Ishikawa (cell line): ENCODE data around the gene TPM1.

Source experiments
- CEBPB ChIP-seq: IDR thresholded peaks from 2 replicates; pipeline ENCODE4 v1.6.1; 2012
- CREB1 ChIP-seq: IDR thresholded peaks from 2 replicates; pipeline ENCODE4 v1.6.1; 2012; ENCODE audit warnings: low read depth
- EGR1 ChIP-seq: IDR thresholded peaks from 2 replicates; pipeline ENCODE4 v1.6.1; 2012
- EP300 ChIP-seq: IDR thresholded peaks from 2 replicates; pipeline ENCODE4 v1.6.1; 2012; ENCODE audit warnings: borderline replicate concordance
- FOXM1 ChIP-seq: IDR thresholded peaks from 2 replicates; pipeline ENCODE4 v1.6.1; 2012; ENCODE audit warnings: low read depth, borderline replicate concordance
- MAX ChIP-seq: IDR thresholded peaks from 2 replicates; pipeline ENCODE4 v1.6.1; 2012
- NFIC ChIP-seq: IDR thresholded peaks from 2 replicates; pipeline ENCODE4 v1.6.1; 2012
- RAD21 ChIP-seq: IDR thresholded peaks from 2 replicates; pipeline ENCODE4 v1.6.1; 2012; ENCODE audit warnings: low read depth
- REST ChIP-seq: IDR thresholded peaks from 2 replicates; pipeline ENCODE4 v1.6.1; 2012; ENCODE audit warnings: low read depth, mild to moderate bottlenecking
- TAF1 ChIP-seq: IDR thresholded peaks from 2 replicates; pipeline ENCODE4 v1.6.1; 2012; ENCODE audit warnings: low read depth, mild to moderate bottlenecking
- TCF12 ChIP-seq: IDR thresholded peaks from 2 replicates; pipeline ENCODE4 v1.6.1; 2012; ENCODE audit warnings: low read depth
- TEAD4 ChIP-seq: IDR thresholded peaks from 2 replicates; pipeline ENCODE4 v1.6.1; 2012
- USF1 ChIP-seq: IDR thresholded peaks from 2 replicates; pipeline ENCODE4 v1.6.1; 2012
- YY1 ChIP-seq: IDR thresholded peaks from 2 replicates; pipeline ENCODE4 v1.6.1; 2012; ENCODE audit warnings: low read depth
- ZBTB7A ChIP-seq: IDR thresholded peaks from 2 replicates; pipeline ENCODE4 v1.6.1; 2012; ENCODE audit warnings: low read depth

TPM1 gene

GRCh38 chr15:63080634-63081250 is 38.2 kb downstream of the TPM1 start:
- TF ChIP-seq EGR1 (no peak), TCF12 (no peak), CREB1 (no peak), CEBPB (no peak), NFIC (no peak), RAD21 (no peak)

GRCh38 chr15:63082366-63082765 is 39.8 kb downstream of the TPM1 start:
- no peak for TF ChIP-seq ZBTB7A
- TF ChIP-seq EGR1: no peak
- no peak for TF ChIP-seq NFIC
- no peak for TF ChIP-seq TCF12

- no peak for TF ChIP-seq MAX
- no peak for TF ChIP-seq NFIC
- no peak for TF ChIP-seq EP300
- TF ChIP-seq CREB1: no peak
- no peak for TF ChIP-seq TAF1
- no peak for TF ChIP-seq RAD21
- TF ChIP-seq ZBTB7A: no peak
- TF ChIP-seq YY1: no peak
- TF ChIP-seq EGR1: no peak
- no peak for TF ChIP-seq TCF12
- TF ChIP-seq CEBPB: no peak
- TF ChIP-seq REST: no peak
- no peak for TF ChIP-seq USF1
- TF ChIP-seq TEAD4: no peak
Observed at GRCh38 chr15:63083044-63083443, 40.5 kb downstream of the TPM1 start.

- TF ChIP-seq NFIC (no peak), TCF12 (no peak)
Observed at GRCh38 chr15:63083541-63083940, 41.0 kb downstream of the TPM1 start.

- TF ChIP-seq YY1 (no peak), USF1 (no peak), TEAD4 (no peak), EP300 (no peak), NFIC (no peak), CEBPB (no peak), RAD21 (no peak)
Observed at GRCh38 chr15:63084806-63085205, 42.3 kb downstream of the TPM1 start.

- TF ChIP-seq TCF12 (no peak), EP300 (no peak), CEBPB (no peak), USF1 (no peak), TAF1 (no peak), YY1 (no peak), FOXM1 (no peak), ZBTB7A (no peak), MAX (no peak), TEAD4 (no peak), CREB1 (no peak), RAD21 (no peak), EGR1 (no peak), REST (no peak), NFIC (no peak)
Observed at GRCh38 chr15:63085289-63085688, 42.7 kb downstream of the TPM1 start.
